HS-5 (cell line): ENCODE data around the gene LMTK2.

Experiments
- DNase-seq: peaks from one replicate; pipeline ENCODE4 v3.0.0-alpha.2; 2012; ENCODE audit warnings: low read depth

LMTK2 gene

GRCh38 chr7:98234429-98235147, 127.9 kb downstream of the LMTK2 start:
- DNase-seq = no peak

DNA sequence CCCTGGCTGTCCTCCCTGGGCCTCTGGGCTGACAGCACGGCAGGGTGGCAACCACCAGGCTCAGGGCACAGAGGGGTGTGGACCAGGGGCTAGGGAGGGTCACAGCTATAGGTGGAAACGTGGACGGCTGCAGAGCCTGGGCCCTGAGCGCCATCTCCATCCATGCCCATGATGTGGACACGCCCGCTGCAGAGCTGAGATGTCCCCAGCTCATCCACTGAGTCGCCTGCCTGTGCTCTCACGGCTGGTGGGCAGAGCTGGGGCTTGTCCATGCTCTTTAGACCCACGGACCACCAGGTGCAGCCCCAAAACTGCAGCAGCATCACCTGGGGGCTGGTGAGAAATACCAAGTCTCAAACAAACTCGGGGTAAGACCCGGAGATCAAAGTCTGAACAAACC, 129.2 kb downstream of the LMTK2 start:
- DNase-seq = no peak

GRCh38 chr7:98236355-98237185, 129.9 kb downstream of the LMTK2 start:
- DNase-seq = no peak

DNA sequence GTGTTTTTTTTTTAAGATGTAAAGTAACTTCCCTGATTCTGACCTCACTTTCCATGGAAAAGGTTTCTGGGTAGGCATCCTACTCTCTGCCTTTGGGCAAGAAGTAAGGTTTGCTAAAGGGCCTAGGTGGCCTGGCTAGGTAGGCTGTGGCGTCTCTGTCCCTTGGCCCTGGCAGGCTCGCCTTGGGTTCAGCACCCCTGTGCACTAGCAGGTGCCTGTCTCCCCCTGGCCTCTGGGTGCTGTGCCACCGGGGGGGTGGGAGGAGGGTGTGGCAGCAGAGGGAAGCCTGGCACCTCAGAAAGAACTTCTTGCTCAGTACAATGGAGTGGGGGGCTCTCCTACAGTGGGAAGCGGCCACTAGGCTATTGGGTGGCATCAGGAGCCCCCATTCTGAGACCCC, 131.4 kb downstream of the LMTK2 start:
- no peak for DNase-seq

DNA sequence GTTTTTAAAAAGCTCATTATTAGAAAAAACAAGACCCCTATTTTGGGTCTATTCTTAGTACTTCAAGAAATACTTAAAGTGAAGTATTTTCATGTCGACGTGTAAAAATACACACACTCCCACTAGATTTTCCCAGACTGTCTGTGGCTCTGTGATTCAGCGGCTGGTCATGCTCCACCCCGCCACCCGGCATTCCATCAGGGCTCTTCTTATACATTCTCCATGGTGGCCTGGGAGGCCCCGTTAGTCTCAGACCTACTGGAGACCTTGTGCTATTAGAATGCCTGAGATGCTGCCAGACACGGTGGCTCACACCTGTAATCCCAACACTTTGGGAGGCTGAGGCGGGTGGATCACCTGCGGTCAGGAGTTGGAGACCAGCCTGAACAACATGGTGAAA, 132.3 kb downstream of the LMTK2 start:
- DNase-seq = no peak

GRCh38 chr7:98240961-98241673, 134.5 kb downstream of the LMTK2 start:
- no peak for DNase-seq

GRCh38 chr7:98241674-98242241, 135.1 kb downstream of the LMTK2 start:
- DNase-seq = no peak

DNA sequence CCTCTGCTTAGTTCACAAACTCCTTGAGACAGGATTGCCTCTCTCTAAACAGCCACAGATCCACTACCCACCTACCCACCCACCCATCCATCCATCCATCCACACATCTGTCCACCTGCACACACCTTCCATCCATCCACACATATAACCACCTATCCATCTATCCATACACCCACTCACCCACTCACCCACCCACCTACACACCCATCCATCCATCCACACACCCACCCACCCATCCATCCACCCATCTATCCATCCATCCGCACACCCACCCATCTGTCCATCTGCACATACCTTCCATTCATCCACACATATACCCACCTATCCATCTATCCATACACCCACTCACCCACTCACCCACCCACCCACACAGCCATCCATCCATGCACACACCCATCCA, 135.7 kb downstream of the LMTK2 start:
- no peak for DNase-seq

DNA sequence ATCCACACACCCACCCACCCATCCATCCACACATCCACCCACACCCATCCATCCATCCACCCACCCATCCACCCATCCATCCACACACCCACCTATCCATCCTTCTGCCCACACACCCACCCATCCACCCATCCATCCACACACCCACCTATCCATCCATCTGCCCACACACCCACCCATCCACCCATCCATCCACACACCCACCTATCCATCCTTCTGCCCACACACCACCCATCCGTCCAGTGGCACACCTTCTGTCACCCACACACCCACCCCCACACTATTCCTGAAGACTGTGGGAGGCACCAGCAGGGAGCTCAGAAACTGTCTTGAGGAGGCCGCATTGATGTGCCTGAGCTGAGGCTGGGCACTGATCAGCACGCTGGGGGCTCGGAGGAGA, 136.3 kb downstream of the LMTK2 start:
- no peak for DNase-seq

DNA sequence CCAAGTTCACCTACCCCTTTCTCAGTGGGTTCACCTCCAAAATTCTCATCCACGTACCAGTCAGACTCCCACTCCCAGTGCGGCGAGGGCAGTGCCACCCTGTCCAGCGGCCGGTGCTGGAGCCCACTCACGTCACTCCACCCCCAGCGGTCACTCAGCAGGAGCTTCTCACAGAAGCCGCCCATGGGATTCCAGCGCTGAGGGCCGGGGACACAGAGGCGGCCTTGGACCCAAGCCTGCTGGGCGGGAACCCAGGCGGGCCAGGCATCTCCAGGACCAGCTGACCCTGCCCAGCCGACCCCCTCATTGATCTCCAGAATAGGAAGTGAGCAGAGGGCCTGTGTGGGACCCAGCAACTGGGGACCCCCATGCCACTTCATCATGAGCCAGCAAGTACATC, 138.2 kb downstream of the LMTK2 start:
- DNase-seq = no peak

DNA sequence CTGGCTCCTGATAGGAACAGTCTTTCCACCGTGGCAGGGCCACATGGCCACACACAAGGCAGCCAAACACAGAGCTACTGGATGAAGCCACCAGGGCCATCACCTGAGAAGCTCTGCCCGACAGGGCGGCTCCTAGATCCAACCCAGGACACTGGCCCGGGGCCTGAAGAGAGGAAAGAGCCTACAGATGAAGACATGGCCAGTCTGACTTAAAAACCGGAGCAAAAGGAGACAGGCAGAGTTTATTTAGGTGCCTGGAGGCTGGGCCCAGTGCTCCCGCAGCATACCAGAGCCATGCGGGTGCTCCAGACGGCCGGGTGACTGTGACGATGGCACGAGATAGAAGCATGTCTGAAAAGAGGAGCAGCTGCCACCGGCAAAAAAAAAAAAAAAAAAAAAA, 141.5 kb downstream of the LMTK2 start:
- no peak for DNase-seq

- DNase-seq = no peak
Measured at GRCh38 chr7:98249106-98249505, 142.4 kb downstream of the LMTK2 start.

DNA sequence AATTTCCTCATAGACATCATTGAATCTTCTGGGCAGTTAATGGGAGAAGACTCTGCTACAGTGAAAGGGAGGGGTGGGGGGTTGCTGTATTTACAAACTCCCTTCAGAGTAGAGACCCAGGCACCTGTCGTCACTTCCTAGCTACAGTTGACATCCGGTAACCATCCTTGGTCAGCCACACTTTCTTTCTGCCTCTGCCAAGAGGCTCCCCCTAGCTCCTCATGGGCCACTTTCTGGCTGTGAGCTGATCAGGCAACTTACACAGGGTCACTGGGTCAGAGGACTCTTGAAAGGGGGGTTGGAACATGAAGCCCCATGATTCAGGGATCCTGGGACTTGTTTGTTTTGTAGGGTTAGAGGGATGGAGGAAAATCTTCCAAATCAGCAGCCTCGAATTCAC, 144.1 kb downstream of the LMTK2 start:
- DNase-seq = no peak

DNA sequence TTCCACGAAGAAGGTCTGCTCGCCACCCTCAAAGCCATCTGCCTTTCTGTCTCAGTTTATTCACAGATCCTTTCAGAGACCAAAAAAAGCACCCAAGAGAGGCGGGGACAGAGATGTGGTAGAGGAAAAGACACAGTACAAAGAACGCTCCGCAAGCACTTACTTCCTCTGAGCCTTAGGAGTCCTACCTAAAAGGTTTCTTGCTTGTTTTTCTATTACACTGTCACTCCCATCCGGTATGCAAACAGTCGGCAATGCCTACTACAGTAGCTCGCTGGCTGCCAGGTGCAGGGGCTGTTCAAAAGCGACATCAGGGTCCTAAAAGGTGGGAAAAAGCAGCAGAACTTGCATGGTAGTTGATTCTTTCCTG, 144.6 kb downstream of the LMTK2 start:
- no peak for DNase-seq

GRCh38 chr7:98251601-98252424, 145.2 kb downstream of the LMTK2 start, which contains the start of gene TECPR1:
TSS of gene TECPR1 (minus strand) at chr7:98252232. CDS start at chr7:98246146, 6,086 bp downstream.
- peak; percentile 28 for DNase-seq

- no peak for DNase-seq
Measured at GRCh38 chr7:98252425-98253054, 145.9 kb downstream of the LMTK2 start.

GRCh38 chr7:98254516-98254915, 147.9 kb downstream of the LMTK2 start:
- DNase-seq = no peak

DNA sequence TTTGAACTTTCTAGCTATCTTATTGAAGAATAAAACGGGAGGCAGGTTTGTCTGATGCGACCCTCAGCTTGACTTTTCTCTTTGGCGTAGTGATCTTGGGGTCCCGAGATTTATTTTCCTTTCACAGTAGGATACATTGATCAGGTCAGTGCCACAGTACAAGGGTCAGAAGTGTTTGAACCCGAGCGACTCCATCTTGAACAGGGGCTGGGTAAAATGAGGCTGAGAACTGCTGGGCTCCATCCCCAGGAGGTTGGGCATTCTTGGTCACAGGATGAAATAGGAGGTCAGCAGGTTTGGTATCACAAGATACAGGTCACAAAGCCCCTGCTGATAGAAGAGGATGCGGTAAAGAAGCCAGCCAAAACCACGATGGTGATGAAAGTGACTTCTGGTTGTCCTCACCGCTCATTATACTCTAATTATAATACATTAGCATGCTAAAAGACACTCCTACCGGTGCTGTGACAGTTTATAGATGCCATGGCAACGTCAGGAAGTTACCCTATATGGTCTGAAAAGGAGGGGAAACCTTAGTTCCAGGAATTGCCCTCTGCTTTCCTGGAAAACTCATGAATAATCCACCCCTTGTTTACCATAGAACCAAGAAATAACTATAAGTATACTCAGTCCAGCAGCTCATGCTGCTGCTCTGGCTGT, 148.4 kb downstream of the LMTK2 start:
- DNase-seq = no peak

GRCh38 chr7:98256431-98256830, 149.8 kb downstream of the LMTK2 start:
- DNase-seq = no peak

DNA sequence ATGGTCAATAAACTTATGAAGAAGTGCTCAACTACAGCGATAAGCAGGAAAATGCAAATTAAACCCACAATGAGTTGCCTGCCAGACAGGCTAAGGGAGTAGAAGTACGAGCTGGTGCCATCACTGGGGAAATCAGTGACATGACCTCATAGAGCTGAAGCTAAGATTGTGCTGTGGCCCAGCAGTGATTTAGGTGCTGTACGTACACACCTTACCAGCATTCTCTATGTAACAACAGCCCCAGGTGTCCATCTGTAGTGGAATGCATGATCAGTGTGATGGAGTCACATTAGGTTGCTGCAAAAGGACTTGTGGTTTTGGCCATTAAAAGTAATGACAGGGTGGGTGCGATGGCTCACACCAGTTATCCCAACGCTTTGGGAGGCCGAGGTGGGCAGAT, 151.0 kb downstream of the LMTK2 start:
- DNase-seq = no peak
